ACC112 (cell line): ENCODE data around the gene TRRAP.
"Not testable (repeated sequence)": the region's sequence is repeated elsewhere in the genome, so short reads cannot be mapped to it uniquely, and the experiment has no call there.

ENCODE experiments used
- H2AFZ ChIP-seq: fragments of 200-600 bp; sonication (generic); one replicate; pipeline ENCODE4 v1.6.0; 2017; ENCODE audit warnings: antibody characterized with exemption, low read length; ENCODE audit not compliant: unreplicated experiment
- H3K27ac ChIP-seq: fragments of 200-600 bp; sonication (generic); 2 replicates; pipeline ENCODE4 v1.5.1; 2014; ENCODE audit warnings: low read depth, mild to moderate bottlenecking, antibody characterized with exemption, low read length, moderate library complexity
- H3K27me3 ChIP-seq: fragments of 200-600 bp; sonication (generic); 2 replicates; pipeline ENCODE4 v1.6.1; 2014; ENCODE audit warnings: mild to moderate bottlenecking, antibody characterized with exemption, low read length, moderate library complexity, mixed read lengths; ENCODE audit not compliant: insufficient read depth
- H3K36me3 ChIP-seq: fragments of 200-600 bp; sonication (generic); 2 replicates; pipeline ENCODE4 v1.6.1; 2016; ENCODE audit warnings: mild to moderate bottlenecking, antibody characterized with exemption, low read length, moderate library complexity, mixed read lengths; ENCODE audit not compliant: insufficient read depth
- H3K4me1 ChIP-seq: fragments of 200-600 bp; sonication (generic); one replicate; pipeline ENCODE4 v1.6.1; 2016; ENCODE audit warnings: low read length, mixed read lengths; ENCODE audit not compliant: insufficient read depth, unreplicated experiment, control insufficient read depth
- H3K4me3 ChIP-seq: fragments of 200-600 bp; sonication (generic); 2 replicates; pipeline ENCODE4 v1.5.1; 2014; ENCODE audit warnings: mild to moderate bottlenecking, low read depth, low read length
- H3K79me2 ChIP-seq: fragments of 200-600 bp; sonication (generic); one replicate; pipeline ENCODE4 v1.6.0; 2016; ENCODE audit warnings: low read length; ENCODE audit not compliant: control insufficient read depth, unreplicated experiment, insufficient read depth

TRRAP gene

GRCh38 chr7:99036546-99037111, 158.3 kb downstream of the TRRAP start:
- no peak overlapping the region for H3K4me3 ChIP-seq
- no peak overlapping the region for H3K27ac ChIP-seq
- H3K36me3 ChIP-seq: peaks cover 26% of the 10 kb centered on the region
- H3K79me2 ChIP-seq: no peaks in the 10 kb centered on the region
- H3K4me1 ChIP-seq: no peaks in the 10 kb centered on the region
- no peaks in the 10 kb centered on the region for H3K27me3 ChIP-seq
- no peak overlapping the region for H2AFZ ChIP-seq

GRCh38 chr7:99037327-99037940, 159.1 kb downstream of the TRRAP start:
- Histone ChIP-seq H3K36me3 (peaks cover 21% of the 10 kb centered on the region; the same call in 1 of the 2 replicates), H3K4me3 (no peak overlapping the region), H3K79me2 (no peaks in the 10 kb centered on the region), H3K4me1 (no peaks in the 10 kb centered on the region), H2AFZ (no peak overlapping the region), H3K27ac (no peak overlapping the region), H3K27me3 (no peaks in the 10 kb centered on the region)

- no peaks in the 10 kb centered on the region for H3K79me2 ChIP-seq
- peaks cover 18% of the 10 kb centered on the region; the same call in 1 of the 2 replicates for H3K36me3 ChIP-seq
- H3K4me3 ChIP-seq: no peak overlapping the region
- H3K4me1 ChIP-seq: peaks cover 5% of the 10 kb centered on the region
- no peak overlapping the region for H3K27ac ChIP-seq
- no peaks in the 10 kb centered on the region for H3K27me3 ChIP-seq
- no peak overlapping the region for H2AFZ ChIP-seq
Observed at GRCh38 chr7:99038086-99038855, 159.9 kb downstream of the TRRAP start.

- H3K27me3 ChIP-seq: no peaks in the 10 kb centered on the region
- no peak overlapping the region for H3K27ac ChIP-seq
- H3K4me3 ChIP-seq: no peak overlapping the region
- H3K4me1 ChIP-seq: peaks cover 5% of the 10 kb centered on the region
- H3K36me3 ChIP-seq: peaks cover 18% of the 10 kb centered on the region; the same call in 1 of the 2 replicates
- no peak overlapping the region for H2AFZ ChIP-seq
- no peaks in the 10 kb centered on the region for H3K79me2 ChIP-seq
Observed at GRCh38 chr7:99039384-99039891, 161.1 kb downstream of the TRRAP start.

GRCh38 chr7:99040104-99040958, 162.0 kb downstream of the TRRAP start:
- Histone ChIP-seq H3K4me1 (peaks cover 5% of the 10 kb centered on the region), H3K27me3 (no peaks in the 10 kb centered on the region), H2AFZ (no peak overlapping the region), H3K79me2 (no peaks in the 10 kb centered on the region), H3K4me3 (no peak overlapping the region), H3K36me3 (peaks cover 17% of the 10 kb centered on the region; the same call in 1 of the 2 replicates), H3K27ac (peak overlapping the region; percentile 11; the same call in 1 of the 2 replicates)

- Histone ChIP-seq H3K27ac (no peak overlapping the region), H2AFZ (no peak overlapping the region), H3K4me1 (peaks cover 5% of the 10 kb centered on the region), H3K79me2 (no peaks in the 10 kb centered on the region), H3K4me3 (no peak overlapping the region), H3K36me3 (peaks cover 15% of the 10 kb centered on the region), H3K27me3 (no peaks in the 10 kb centered on the region)
Observed at GRCh38 chr7:99041526-99041925, 163.2 kb downstream of the TRRAP start.

GRCh38 chr7:99042957-99043356, 164.6 kb downstream of the TRRAP start:
- H2AFZ ChIP-seq: no peak overlapping the region
- no peak overlapping the region for H3K27ac ChIP-seq
- H3K27me3 ChIP-seq: no peaks in the 10 kb centered on the region
- H3K36me3 ChIP-seq: peaks cover 15% of the 10 kb centered on the region
- H3K79me2 ChIP-seq: no peaks in the 10 kb centered on the region
- H3K4me1 ChIP-seq: peaks cover 5% of the 10 kb centered on the region
- H3K4me3 ChIP-seq: no peak overlapping the region

GRCh38 chr7:99044858-99045257, 166.5 kb downstream of the TRRAP start:
- H3K4me3 ChIP-seq, H3K4me1 ChIP-seq, H3K27me3 ChIP-seq, H3K79me2 ChIP-seq, H2AFZ ChIP-seq, H3K27ac ChIP-seq: not testable (repeated sequence)
- H3K36me3 ChIP-seq: peaks cover 14% of the 10 kb centered on the region

GRCh38 chr7:99046262-99046661, 167.9 kb downstream of the TRRAP start:
- not testable (repeated sequence) for H3K79me2 ChIP-seq, H3K27me3 ChIP-seq, H3K4me3 ChIP-seq, H3K27ac ChIP-seq, H2AFZ ChIP-seq
- Histone ChIP-seq H3K36me3 (peaks cover 14% of the 10 kb centered on the region), H3K4me1 (peaks cover 14% of the 10 kb centered on the region)

GRCh38 chr7:99046722-99047121, 168.4 kb downstream of the TRRAP start:
- Histone ChIP-seq H3K36me3 (peaks cover 14% of the 10 kb centered on the region), H3K27ac (no peak overlapping the region), H2AFZ (no peak overlapping the region), H3K4me1 (peaks cover 14% of the 10 kb centered on the region), H3K79me2 (no peaks in the 10 kb centered on the region), H3K4me3 (no peak overlapping the region), H3K27me3 (no peaks in the 10 kb centered on the region)
